HCT116 (cell line): Measurements from ENCODE around the gene ZFP57.

Experiments used
- EZH2phosphoT487 ChIP-seq: fragments of 200-600 bp; IDR thresholded peaks from 2 replicates; pipeline ENCODE4 v1.6.1; 2018; ENCODE audit warnings: antibody characterized with exemption, borderline replicate concordance
- POLR2A ChIP-seq: IDR thresholded peaks from 2 replicates; pipeline ENCODE4 v1.7.0; 2011; ENCODE audit warnings: borderline replicate concordance; ENCODE audit not compliant: insufficient read depth, insufficient read length; ENCODE audit errors: extremely low read depth
- POLR2AphosphoS5 ChIP-seq: IDR thresholded peaks from 2 replicates; pipeline ENCODE4 v1.6.1; 2011; ENCODE audit warnings: mild to moderate bottlenecking, low read depth, low read length, moderate library complexity
- RAD21 ChIP-seq: IDR thresholded peaks from 2 replicates; pipeline ENCODE4 v1.6.1; 2012; ENCODE audit warnings: low read depth, mild to moderate bottlenecking
- YY1 ChIP-seq: IDR thresholded peaks from 2 replicates; pipeline ENCODE4 v1.6.1; 2011; ENCODE audit warnings: low read length, low read depth, moderate library complexity, mild to moderate bottlenecking; ENCODE audit not compliant: insufficient replicate concordance; ENCODE audit errors: extremely low read depth
- TF ChIP-seq, protein P1 (sequence below), 3 experiments: fragments of 200-600 bp in 1 of 3; sonication (generic) in 1 of 3; IDR thresholded peaks in 2 of 3; conservative IDR thresholded peaks in 1 of 3; 2 replicates each; pipeline ENCODE4 v1.5.1; 2012 to 2017; ENCODE audit warnings: low read depth in 2 of 3, low read length in 2 of 3, antibody characterized with exemption in 1 of 3, borderline replicate concordance in 1 of 3, control low read depth in 1 of 3, mild to moderate bottlenecking in 1 of 3, mixed read lengths in 1 of 3, mixed run types in 1 of 3, moderate library complexity in 1 of 3; ENCODE audit not compliant: insufficient read depth in 1 of 3
- TF ChIP-seq, protein P2 (sequence below): IDR thresholded peaks from 2 replicates; pipeline ENCODE4 v1.6.1; 2012

DNA sequence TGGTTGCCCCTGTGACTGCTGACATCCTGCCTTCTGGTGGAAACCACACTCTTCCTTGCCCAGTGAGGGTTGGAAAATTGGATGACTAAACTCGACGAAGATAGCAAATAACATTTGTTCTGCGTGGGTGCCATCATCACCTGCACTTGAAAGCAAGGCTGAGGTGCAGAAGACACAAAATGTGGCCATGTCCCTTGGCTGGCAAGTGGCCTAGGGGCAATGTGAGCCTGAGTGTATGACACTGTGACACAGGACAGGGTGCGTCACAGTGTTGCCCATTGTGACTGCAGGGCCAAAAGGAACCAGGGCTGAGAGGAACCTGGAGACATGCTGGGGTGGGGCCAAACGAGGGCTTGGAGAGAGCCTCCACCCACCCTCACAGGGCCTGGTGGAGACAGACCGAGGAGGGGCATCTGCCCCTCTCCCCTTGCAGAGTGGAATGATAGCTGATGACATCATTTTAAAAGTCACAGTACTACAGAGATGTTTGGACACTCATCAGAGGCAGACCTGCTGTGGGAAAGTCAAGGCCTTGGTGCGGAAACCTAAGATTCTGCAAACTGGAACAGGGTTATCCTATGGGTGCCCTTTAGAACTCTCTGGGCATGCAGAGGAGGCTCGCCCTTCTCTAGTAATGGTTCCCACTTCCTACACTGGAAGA lies 29.5 kb upstream of the ZFP57 start:
- TF ChIP-seq, protein P1, sequence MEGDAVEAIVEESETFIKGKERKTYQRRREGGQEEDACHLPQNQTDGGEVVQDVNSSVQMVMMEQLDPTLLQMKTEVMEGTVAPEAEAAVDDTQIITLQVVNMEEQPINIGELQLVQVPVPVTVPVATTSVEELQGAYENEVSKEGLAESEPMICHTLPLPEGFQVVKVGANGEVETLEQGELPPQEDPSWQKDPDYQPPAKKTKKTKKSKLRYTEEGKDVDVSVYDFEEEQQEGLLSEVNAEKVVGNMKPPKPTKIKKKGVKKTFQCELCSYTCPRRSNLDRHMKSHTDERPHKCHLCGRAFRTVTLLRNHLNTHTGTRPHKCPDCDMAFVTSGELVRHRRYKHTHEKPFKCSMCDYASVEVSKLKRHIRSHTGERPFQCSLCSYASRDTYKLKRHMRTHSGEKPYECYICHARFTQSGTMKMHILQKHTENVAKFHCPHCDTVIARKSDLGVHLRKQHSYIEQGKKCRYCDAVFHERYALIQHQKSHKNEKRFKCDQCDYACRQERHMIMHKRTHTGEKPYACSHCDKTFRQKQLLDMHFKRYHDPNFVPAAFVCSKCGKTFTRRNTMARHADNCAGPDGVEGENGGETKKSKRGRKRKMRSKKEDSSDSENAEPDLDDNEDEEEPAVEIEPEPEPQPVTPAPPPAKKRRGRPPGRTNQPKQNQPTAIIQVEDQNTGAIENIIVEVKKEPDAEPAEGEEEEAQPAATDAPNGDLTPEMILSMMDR (IDR thresholded peaks at IDR 0.05 in 2 of 3, conservative IDR thresholded peaks at IDR 0.05 in 1 of 3; ENCODE audit: borderline replicate concordance in 1 of 3, insufficient read depth in 1 of 3, low read depth in 2 of 3, low read length in 2 of 3): no peak
- TF ChIP-seq, protein P2, sequence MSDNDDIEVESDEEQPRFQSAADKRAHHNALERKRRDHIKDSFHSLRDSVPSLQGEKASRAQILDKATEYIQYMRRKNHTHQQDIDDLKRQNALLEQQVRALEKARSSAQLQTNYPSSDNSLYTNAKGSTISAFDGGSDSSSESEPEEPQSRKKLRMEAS: no peak
- TF ChIP-seq RAD21 (no peak), YY1 (no peak), POLR2AphosphoS5 (no peak), POLR2A (no peak), EZH2phosphoT487 (no peak)
